CD4-positive, CD25-positive, alpha-beta regulatory T cell (primary cell): ENCODE results near the gene CDH13. TPM values are rescaled to one million over a fixed set of nuclear protein-coding genes. Genes with fewer than 3 reads are reported as not detected.

Source experiments
- ATAC-seq, 2 donors: fragments of 150-1000 bp; cut with Tn5 transposase; one replicate each; pipeline ENCODE4 v1.10.0; 2021; ENCODE audit warnings: low read depth in 2 of 2, moderate number of reproducible peaks in 2 of 2, moderate library complexity in 1 of 2
- DNase-seq, 3 donors: peaks; one replicate each; pipeline versions ENCODE4 v3.0.0 to v3.0.0-alpha.2; 2012 to 2022; ENCODE audit warnings: mixed read lengths in 1 of 3
- H3K27ac ChIP-seq: one replicate; pipeline ENCODE4 v1.7.0; 2013; ENCODE audit warnings: mild to moderate bottlenecking, low read length; ENCODE audit not compliant: insufficient read depth, poor library complexity, severe bottlenecking
- H3K27me3 ChIP-seq: one replicate; pipeline ENCODE4 v1.7.0; 2013; ENCODE audit warnings: low read length; ENCODE audit not compliant: control insufficient read depth, insufficient read depth
- H3K36me3 ChIP-seq: one replicate; pipeline ENCODE4 v1.7.0; 2013; ENCODE audit warnings: mild to moderate bottlenecking, low read length, moderate library complexity; ENCODE audit not compliant: control insufficient read depth, insufficient read depth
- H3K4me1 ChIP-seq: 2 replicates; pipeline ENCODE4 v1.7.0; 2013; ENCODE audit warnings: mild to moderate bottlenecking, low read length; ENCODE audit not compliant: insufficient read depth, control insufficient read depth, poor library complexity, severe bottlenecking
- H3K4me3 ChIP-seq: one replicate; pipeline ENCODE4 v1.7.0; 2013; ENCODE audit warnings: low read depth, mild to moderate bottlenecking, low read length, moderate library complexity
- H3K9me3 ChIP-seq, 2 experiments: 1 replicate in 1 of 2; 2 replicates in 1 of 2; pipeline ENCODE4 v1.7.0; 2013; ENCODE audit warnings: low read length in 2 of 2, mild to moderate bottlenecking in 1 of 2, moderate library complexity in 1 of 2; ENCODE audit not compliant: control insufficient read depth in 2 of 2
- H3K27ac Mint-ChIP-seq, 3 donors: one replicate each; pipeline ENCODE4 v1.8.0; 2020 to 2022; ENCODE audit warnings: mild to moderate bottlenecking in 3 of 3, mixed read lengths in 3 of 3, moderate library complexity in 2 of 3
- H3K27me3 Mint-ChIP-seq: one replicate; pipeline ENCODE4 v1.8.0; 2022; ENCODE audit warnings: mild to moderate bottlenecking, mixed read lengths
- H3K36me3 Mint-ChIP-seq: one replicate; pipeline ENCODE4 v1.8.0; 2020; ENCODE audit warnings: mixed read lengths
- H3K4me1 Mint-ChIP-seq, 4 donors: one replicate each; pipeline ENCODE4 v1.8.0; 2020 to 2022; ENCODE audit warnings: mixed read lengths in 4 of 4, mild to moderate bottlenecking in 1 of 4
- H3K4me3 Mint-ChIP-seq, 4 donors: one replicate each; pipeline ENCODE4 v1.8.0; 2020 to 2022; ENCODE audit warnings: mild to moderate bottlenecking in 4 of 4, mixed read lengths in 4 of 4, moderate library complexity in 3 of 4
- H3K9me3 Mint-ChIP-seq, 7 donors: one replicate each; pipeline ENCODE4 v1.8.0; 2020 to 2022; ENCODE audit warnings: mixed read lengths in 7 of 7, mild to moderate bottlenecking in 3 of 7, moderate library complexity in 2 of 7
- polyA plus RNA-seq, 4 donors: library from polyadenylated mRNA; unstranded; fragments of 300-500 nt; fragmentation: Illumina TruSeq; gene quantifications; one replicate each; pipeline ENCODE4 v1.2.3, GENCODE V29; 2021
- total RNA-seq: library from RNA; stranded (reverse); gene quantifications from one replicate; pipeline ENCODE4 v1.2.3, GENCODE V29; 2022

CDH13 gene
- total and polyA plus RNA-seq, 5 donors from 2014 or later: not detected

GRCh38 chr16:83266848-83267553 is 640.2 kb downstream of the CDH13 start:
- Histone ChIP-seq H3K4me3 (no peak overlapping the region), H3K27me3 (no peaks in the 10 kb centered on the region), H3K36me3 (no peaks in the 10 kb centered on the region), H3K4me1 (no peaks in the 10 kb centered on the region), H3K9me3 (no peaks in the 10 kb centered on the region), H3K27ac (no peak overlapping the region)
- no peak overlapping the region for H3K27ac Mint-ChIP-seq
- peaks cover 0 to 3% (median 0%) of the 10 kb centered on the region in 7 donors for H3K9me3 Mint-ChIP-seq
- H3K27me3 Mint-ChIP-seq: no peaks in the 10 kb centered on the region
- ATAC-seq (no peak), DNase-seq (no peak)
- no peaks in the 10 kb centered on the region for H3K36me3 Mint-ChIP-seq
- no peaks in the 10 kb centered on the region for H3K4me1 Mint-ChIP-seq
- no peak overlapping the region for H3K4me3 Mint-ChIP-seq

GRCh38 chr16:83268169-83268568 is 641.4 kb downstream of the CDH13 start:
- H3K36me3 Mint-ChIP-seq: no peaks in the 10 kb centered on the region
- H3K4me1 ChIP-seq: no peaks in the 10 kb centered on the region
- no peaks in the 10 kb centered on the region for H3K4me1 Mint-ChIP-seq
- peaks cover 0 to 3% (median 0%) of the 10 kb centered on the region in 7 donors for H3K9me3 Mint-ChIP-seq
- no peak overlapping the region for H3K4me3 ChIP-seq
- no peaks in the 10 kb centered on the region for H3K36me3 ChIP-seq
- H3K27ac ChIP-seq: no peak overlapping the region
- no peak overlapping the region for H3K27ac Mint-ChIP-seq
- no peaks in the 10 kb centered on the region for H3K9me3 ChIP-seq
- peaks cover 4% of the 10 kb centered on the region for H3K27me3 Mint-ChIP-seq
- DNase-seq (no peak), ATAC-seq (no peak)
- no peaks in the 10 kb centered on the region for H3K27me3 ChIP-seq
- no peak overlapping the region for H3K4me3 Mint-ChIP-seq

DNA sequence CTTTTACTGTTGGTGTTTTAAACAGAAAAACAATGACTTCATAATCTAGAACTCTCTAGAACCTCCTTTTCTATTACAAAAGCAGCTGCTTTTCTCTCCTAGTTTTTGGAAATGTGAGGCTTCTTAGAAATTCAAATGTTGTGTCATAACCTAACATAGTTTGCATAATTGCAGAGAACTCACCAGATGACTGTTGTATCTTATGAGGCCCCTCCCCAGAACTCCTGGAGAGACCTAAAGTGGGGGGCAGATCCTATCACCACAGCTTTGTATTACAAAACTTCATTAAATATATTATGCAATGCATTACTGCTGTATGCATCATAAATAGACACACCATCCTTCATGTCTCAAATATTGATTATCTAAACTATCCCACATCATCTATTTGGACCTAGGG is 642.3 kb downstream of the CDH13 start:
- H3K27ac Mint-ChIP-seq: no peak overlapping the region
- DNase-seq: no peak
- H3K36me3 Mint-ChIP-seq: no peaks in the 10 kb centered on the region
- peaks cover 0 to 3% (median 0%) of the 10 kb centered on the region in 7 donors for H3K9me3 Mint-ChIP-seq
- Histone ChIP-seq H3K36me3 (no peaks in the 10 kb centered on the region), H3K4me1 (no peaks in the 10 kb centered on the region), H3K27ac (no peak overlapping the region), H3K9me3 (no peaks in the 10 kb centered on the region), H3K27me3 (no peaks in the 10 kb centered on the region), H3K4me3 (no peak overlapping the region)
- H3K4me3 Mint-ChIP-seq: no peak overlapping the region
- H3K4me1 Mint-ChIP-seq: no peaks in the 10 kb centered on the region
- H3K27me3 Mint-ChIP-seq: peaks cover 4% of the 10 kb centered on the region
- ATAC-seq: no peak

DNA sequence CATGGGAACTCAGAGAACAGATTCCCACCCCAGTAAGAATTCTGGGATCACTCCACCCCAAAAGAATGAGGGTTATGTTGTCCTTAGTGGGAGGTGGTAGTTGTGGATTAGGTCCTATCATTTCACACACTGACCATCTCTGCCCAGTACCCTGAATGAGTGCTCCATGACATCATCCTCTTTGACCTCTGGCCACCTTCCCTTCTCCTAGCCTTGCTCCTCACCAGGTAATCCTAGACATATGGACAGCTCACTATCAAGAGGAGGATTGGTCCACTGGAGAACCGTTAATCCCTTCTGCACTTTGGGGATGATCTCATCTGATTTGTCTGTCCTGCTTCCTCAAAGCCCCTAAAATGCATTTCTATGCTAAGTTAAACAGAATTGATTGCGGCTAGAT is 642.8 kb downstream of the CDH13 start:
- Histone ChIP-seq H3K9me3 (no peaks in the 10 kb centered on the region), H3K4me1 (no peaks in the 10 kb centered on the region), H3K27me3 (no peaks in the 10 kb centered on the region), H3K36me3 (no peaks in the 10 kb centered on the region), H3K27ac (no peak overlapping the region), H3K4me3 (no peak overlapping the region)
- Mint-ChIP-seq H3K4me1 (no peaks in the 10 kb centered on the region), H3K27ac (no peak overlapping the region), H3K27me3 (peaks cover 4% of the 10 kb centered on the region), H3K4me3 (no peak overlapping the region), H3K9me3 (peaks cover 0 to 3% (median 1%) of the 10 kb centered on the region in 7 donors), H3K36me3 (no peaks in the 10 kb centered on the region)
- DNase-seq: no peak
- no peak for ATAC-seq

- DNase-seq: no peak
- Mint-ChIP-seq H3K4me3 (no peak overlapping the region), H3K4me1 (no peaks in the 10 kb centered on the region), H3K27me3 (peaks cover 4% of the 10 kb centered on the region), H3K36me3 (no peaks in the 10 kb centered on the region), H3K27ac (no peak overlapping the region), H3K9me3 (peaks cover 0 to 3% (median 1%) of the 10 kb centered on the region in 7 donors)
- no peaks in the 10 kb centered on the region for H3K36me3 ChIP-seq
- ATAC-seq: no peak
- no peaks in the 10 kb centered on the region for H3K4me1 ChIP-seq
- H3K27me3 ChIP-seq: no peaks in the 10 kb centered on the region
- H3K9me3 ChIP-seq: no peaks in the 10 kb centered on the region
- H3K4me3 ChIP-seq: no peak overlapping the region
- H3K27ac ChIP-seq: no peak overlapping the region
Measured at GRCh38 chr16:83270061-83270460, 643.3 kb downstream of the CDH13 start.

- ATAC-seq: no peak
Measured at GRCh38 chr16:83270640-83271039, 643.9 kb downstream of the CDH13 start.

DNA sequence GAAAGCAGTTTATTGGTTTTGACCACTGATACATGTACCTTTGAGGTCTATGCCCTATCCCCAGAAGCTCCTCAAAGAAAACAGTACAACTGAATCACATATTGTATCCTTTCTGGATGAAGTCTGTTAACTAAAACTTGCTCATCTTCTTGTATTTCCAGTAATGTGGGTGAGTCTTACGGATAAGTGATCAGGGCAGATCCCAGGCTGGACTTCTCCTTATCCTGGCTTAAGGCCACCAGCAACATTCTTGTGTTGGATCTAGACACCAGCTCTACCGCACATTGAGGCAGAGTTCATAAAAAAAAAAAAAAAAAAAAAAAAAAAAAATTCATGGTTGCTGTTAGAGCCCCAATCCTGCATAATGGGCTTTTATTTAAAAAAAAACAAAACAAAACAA is 644.4 kb downstream of the CDH13 start:
- ATAC-seq: no peak
- no peaks in the 10 kb centered on the region for H3K36me3 Mint-ChIP-seq

More at GRCh38 chr16:83270640-83271039, 643.9 kb downstream of the CDH13 start:
- no peaks in the 10 kb centered on the region for H3K4me1 ChIP-seq
- no peaks in the 10 kb centered on the region for H3K36me3 ChIP-seq
- no peak for DNase-seq
- Mint-ChIP-seq H3K4me1 (no peaks in the 10 kb centered on the region), H3K27ac (no peak overlapping the region), H3K27me3 (peaks cover 4% of the 10 kb centered on the region), H3K9me3 (peaks cover 0 to 3% (median 0%) of the 10 kb centered on the region in 7 donors), H3K36me3 (no peaks in the 10 kb centered on the region), H3K4me3 (peak overlapping the region in 1 of 4 donors; percentile 73)
- H3K4me3 ChIP-seq: no peak overlapping the region
- H3K9me3 ChIP-seq: no peaks in the 10 kb centered on the region
- H3K27me3 ChIP-seq: no peaks in the 10 kb centered on the region
- no peak overlapping the region for H3K27ac ChIP-seq

DNA sequence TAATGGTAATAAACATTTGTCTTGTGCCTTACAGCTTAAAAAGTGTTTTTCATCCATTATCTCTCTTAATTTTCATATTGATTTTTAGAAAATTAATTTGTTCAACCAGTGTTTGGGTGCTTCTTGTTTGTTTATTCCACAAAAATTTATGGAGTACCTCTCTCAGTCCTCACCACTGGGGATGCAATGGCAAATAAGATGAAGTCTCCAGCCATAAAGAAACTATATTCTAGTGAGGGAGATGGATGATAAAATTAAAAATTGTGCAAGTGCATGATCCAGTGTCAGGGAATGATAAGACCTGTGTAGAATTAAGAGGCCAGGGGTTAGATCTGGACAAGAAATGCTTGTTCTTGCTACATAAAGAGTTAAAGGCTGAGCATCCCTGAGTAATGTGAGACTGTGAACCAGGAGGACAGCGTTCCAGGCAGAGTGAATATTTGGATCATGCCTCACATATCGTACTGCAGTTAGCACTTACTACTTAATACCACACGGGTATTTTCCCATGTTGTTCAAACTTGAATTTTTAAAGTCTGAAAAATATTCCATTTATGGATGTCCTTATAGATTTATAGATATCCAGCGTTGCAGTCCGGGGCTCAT is 645.3 kb downstream of the CDH13 start:
- ATAC-seq (no peak), DNase-seq (no peak)
- Histone ChIP-seq H3K27me3 (no peaks in the 10 kb centered on the region), H3K4me3 (no peak overlapping the region), H3K9me3 (no peaks in the 10 kb centered on the region), H3K4me1 (no peaks in the 10 kb centered on the region), H3K27ac (no peak overlapping the region), H3K36me3 (no peaks in the 10 kb centered on the region)
- Mint-ChIP-seq H3K27me3 (peaks cover 4% of the 10 kb centered on the region), H3K4me3 (no peak overlapping the region), H3K9me3 (peaks cover 0 to 3% (median 0%) of the 10 kb centered on the region in 7 donors), H3K4me1 (no peaks in the 10 kb centered on the region), H3K36me3 (no peaks in the 10 kb centered on the region), H3K27ac (no peak overlapping the region)

More for the DNA sequence above, 644.4 kb downstream of the CDH13 start:
- Histone ChIP-seq H3K27ac (no peak overlapping the region), H3K27me3 (no peaks in the 10 kb centered on the region), H3K4me3 (no peak overlapping the region), H3K9me3 (no peaks in the 10 kb centered on the region), H3K4me1 (no peaks in the 10 kb centered on the region), H3K36me3 (no peaks in the 10 kb centered on the region)
- no peaks in the 10 kb centered on the region for H3K4me1 Mint-ChIP-seq
- H3K27me3 Mint-ChIP-seq: peaks cover 4% of the 10 kb centered on the region
- peaks cover 0 to 3% (median 0%) of the 10 kb centered on the region in 7 donors for H3K9me3 Mint-ChIP-seq
- DNase-seq: no peak
- H3K27ac Mint-ChIP-seq: no peak overlapping the region
- H3K4me3 Mint-ChIP-seq: peak overlapping the region in 2 of 4 donors; percentile 30 to 73
